Endothelial cell of umbilical vein (primary cell): ENCODE results near the gene ADNP.

Experiments
- POLR2A ChIP-seq: IDR thresholded peaks from 2 replicates; pipeline ENCODE4 v1.6.1; 2012; ENCODE audit warnings: low read depth, mild to moderate bottlenecking, control low read depth, low read length
- POLR2AphosphoS5 ChIP-seq: IDR thresholded peaks from 2 replicates; pipeline ENCODE4 v1.6.1; 2012; ENCODE audit warnings: low read depth, mild to moderate bottlenecking, control low read depth, low read length, moderate library complexity; ENCODE audit not compliant: insufficient read depth
- TF ChIP-seq, protein P1 (sequence below), 2 donors: IDR thresholded peaks; 1 replicate in 1 of 2; 2 replicates in 1 of 2; pipeline ENCODE4 v1.5.1; 2011; ENCODE audit warnings: low read length in 2 of 2, mild to moderate bottlenecking in 2 of 2, moderate library complexity in 2 of 2, control low read depth in 1 of 2, inconsistent platforms in 1 of 2, low read depth in 1 of 2; ENCODE audit not compliant: insufficient read depth in 1 of 2; ENCODE audit errors: extremely low read depth in 1 of 2

DNA sequence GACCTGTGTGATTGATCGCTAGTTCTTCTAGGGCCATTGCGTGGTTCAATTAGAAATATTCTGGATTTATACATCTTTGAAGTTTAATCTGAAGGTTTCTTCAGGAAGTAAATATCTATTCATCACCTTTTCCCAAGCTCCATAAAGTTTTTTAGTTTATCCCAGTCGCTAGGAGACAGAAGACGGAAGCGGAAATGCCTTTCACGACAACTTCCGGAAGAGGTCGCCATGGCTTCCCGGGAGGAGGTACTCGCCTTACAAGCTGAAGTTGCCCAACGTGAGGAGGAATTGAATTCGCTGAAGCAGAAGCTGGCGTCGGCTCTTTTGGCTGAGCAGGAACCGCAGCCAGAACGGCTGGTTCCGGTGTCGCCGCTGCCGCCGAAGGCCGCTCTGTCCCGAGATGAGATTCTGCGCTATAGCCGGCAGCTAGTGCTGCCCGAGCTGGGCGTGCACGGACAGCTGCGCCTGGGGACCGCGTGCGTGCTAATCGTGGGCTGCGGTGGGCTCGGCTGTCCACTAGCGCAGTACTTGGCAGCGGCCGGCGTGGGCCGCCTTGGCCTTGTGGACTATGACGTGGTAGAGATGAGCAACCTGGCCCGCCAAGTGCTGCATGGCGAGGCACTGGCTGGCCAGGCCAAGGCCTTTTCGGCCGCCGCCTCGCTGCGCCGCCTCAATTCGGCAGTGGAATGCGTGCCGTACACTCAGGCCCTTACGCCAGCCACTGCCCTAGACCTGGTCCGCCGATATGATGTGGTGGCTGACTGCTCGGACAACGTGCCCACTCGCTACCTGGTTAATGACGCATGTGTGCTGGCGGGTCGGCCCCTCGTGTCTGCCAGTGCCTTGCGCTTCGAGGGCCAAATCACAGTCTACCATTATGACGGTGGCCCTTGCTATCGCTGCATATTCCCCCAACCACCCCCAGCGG, 27.6 kb upstream of the ADNP start, which contains the start of gene MOCS3:
- TF ChIP-seq, protein P1, sequence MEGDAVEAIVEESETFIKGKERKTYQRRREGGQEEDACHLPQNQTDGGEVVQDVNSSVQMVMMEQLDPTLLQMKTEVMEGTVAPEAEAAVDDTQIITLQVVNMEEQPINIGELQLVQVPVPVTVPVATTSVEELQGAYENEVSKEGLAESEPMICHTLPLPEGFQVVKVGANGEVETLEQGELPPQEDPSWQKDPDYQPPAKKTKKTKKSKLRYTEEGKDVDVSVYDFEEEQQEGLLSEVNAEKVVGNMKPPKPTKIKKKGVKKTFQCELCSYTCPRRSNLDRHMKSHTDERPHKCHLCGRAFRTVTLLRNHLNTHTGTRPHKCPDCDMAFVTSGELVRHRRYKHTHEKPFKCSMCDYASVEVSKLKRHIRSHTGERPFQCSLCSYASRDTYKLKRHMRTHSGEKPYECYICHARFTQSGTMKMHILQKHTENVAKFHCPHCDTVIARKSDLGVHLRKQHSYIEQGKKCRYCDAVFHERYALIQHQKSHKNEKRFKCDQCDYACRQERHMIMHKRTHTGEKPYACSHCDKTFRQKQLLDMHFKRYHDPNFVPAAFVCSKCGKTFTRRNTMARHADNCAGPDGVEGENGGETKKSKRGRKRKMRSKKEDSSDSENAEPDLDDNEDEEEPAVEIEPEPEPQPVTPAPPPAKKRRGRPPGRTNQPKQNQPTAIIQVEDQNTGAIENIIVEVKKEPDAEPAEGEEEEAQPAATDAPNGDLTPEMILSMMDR (IDR thresholded peaks at IDR 0.05; ENCODE audit: extremely low read depth in 1 of 2, insufficient read depth in 1 of 2, low read depth in 1 of 2, low read length in 2 of 2): no peak
- TF ChIP-seq POLR2AphosphoS5 (no peak), POLR2A (no peak)
